ENCODE measurements around the gene C3orf70.
"Not testable (repeated sequence)": the region's sequence is repeated elsewhere in the genome, so short reads cannot be mapped to it uniquely, and the experiment has no call there.

The C3orf70 gene

GRCh38 chr3:185151101-185151963 lies 1.5 kb downstream of the C3orf70 start:
- DNase-seq: no peak

GRCh38 chr3:185150561-185150960 lies 2.3 kb downstream of the C3orf70 start:
- DNase-seq: no peak

- DNase-seq: no peak
Measured at GRCh38 chr3:185149591-185149990, 3.3 kb downstream of the C3orf70 start.

GRCh38 chr3:185145511-185145910 lies 7.3 kb downstream of the C3orf70 start:
- no peak for DNase-seq

- no peak for DNase-seq
Measured at GRCh38 chr3:185144784-185145183, 8.1 kb downstream of the C3orf70 start.

GRCh38 chr3:185137821-185138220 lies 15.0 kb downstream of the C3orf70 start:
- no peak for DNase-seq

- DNase-seq: no peak
Measured at GRCh38 chr3:185134509-185134908, 18.4 kb downstream of the C3orf70 start.

GRCh38 chr3:185131602-185132256 lies 21.1 kb downstream of the C3orf70 start:
- no peak for DNase-seq

- DNase-seq: no peak
Measured at GRCh38 chr3:185129083-185129482, 23.8 kb downstream of the C3orf70 start.

GRCh38 chr3:185126201-185126600 lies 26.7 kb downstream of the C3orf70 start:
- DNase-seq: no peak

GRCh38 chr3:185120126-185120525 lies 32.7 kb downstream of the C3orf70 start:
- DNase-seq: no peak

GRCh38 chr3:185115371-185115770 lies 37.5 kb downstream of the C3orf70 start:
- DNase-seq: no peak

GRCh38 chr3:185114756-185115155 lies 38.1 kb downstream of the C3orf70 start:
- no peak for DNase-seq

GRCh38 chr3:185112186-185112585 lies 40.7 kb downstream of the C3orf70 start:
- DNase-seq: no peak

- not testable (repeated sequence) for DNase-seq
Measured at GRCh38 chr3:185109012-185109411, 43.8 kb downstream of the C3orf70 start.

- DNase-seq: not testable (repeated sequence)
Measured at GRCh38 chr3:185106256-185106890, 46.5 kb downstream of the C3orf70 start.

GRCh38 chr3:185103359-185104127 lies 49.3 kb downstream of the C3orf70 start:
- no peak for DNase-seq

- no peak for DNase-seq
Measured at GRCh38 chr3:185094697-185095096, 58.2 kb downstream of the C3orf70 start.

- no peak for DNase-seq
Measured at GRCh38 chr3:185093116-185093515, 59.7 kb downstream of the C3orf70 start.

- no peak for DNase-seq
Measured at GRCh38 chr3:185090811-185091210, 62.0 kb downstream of the C3orf70 start.

GRCh38 chr3:185089751-185090150 lies 63.1 kb downstream of the C3orf70 start:
- DNase-seq: no peak

GRCh38 chr3:185089343-185089742 lies 63.5 kb downstream of the C3orf70 start:
- DNase-seq: no peak

GRCh38 chr3:185087419-185087818 lies 65.4 kb downstream of the C3orf70 start:
- no peak for DNase-seq
